ENCODE measurements around the gene IL16.

DNA sequence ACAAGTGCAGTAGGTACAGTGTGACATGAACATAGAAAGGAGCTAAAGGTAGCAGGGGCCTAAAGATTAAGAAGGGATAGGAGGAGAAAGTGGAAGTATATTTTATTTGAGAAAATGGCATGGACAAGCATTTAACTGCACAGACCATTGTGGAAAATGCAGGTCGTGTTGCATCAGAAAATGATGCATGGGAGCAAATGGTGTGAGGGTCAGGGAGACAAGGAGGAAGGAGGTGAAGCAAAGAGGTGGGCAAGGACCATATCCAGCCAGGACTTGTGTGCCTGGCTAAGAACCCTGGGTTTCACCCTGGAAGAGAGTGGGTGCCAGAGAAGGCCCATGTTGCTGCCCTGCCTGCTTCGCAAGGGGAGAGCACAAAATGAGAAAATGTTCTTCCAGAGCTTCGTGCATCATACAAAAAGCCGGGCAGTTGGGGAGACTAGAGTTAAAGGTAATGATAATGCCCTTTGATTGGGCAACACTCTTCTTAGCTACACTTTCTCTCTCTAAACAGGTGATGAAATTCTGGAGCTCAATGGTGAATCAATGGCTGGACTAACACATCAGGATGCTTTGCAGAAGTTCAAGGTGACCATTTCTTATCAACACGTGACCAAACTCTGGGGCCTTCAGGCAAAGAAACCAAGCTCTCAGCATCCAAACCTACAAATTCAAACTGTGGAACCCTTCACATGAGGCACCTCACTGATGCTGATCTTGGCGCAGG lies 81.8 kb downstream of the IL16 start:
- TF ChIP-seq, protein P1, sequence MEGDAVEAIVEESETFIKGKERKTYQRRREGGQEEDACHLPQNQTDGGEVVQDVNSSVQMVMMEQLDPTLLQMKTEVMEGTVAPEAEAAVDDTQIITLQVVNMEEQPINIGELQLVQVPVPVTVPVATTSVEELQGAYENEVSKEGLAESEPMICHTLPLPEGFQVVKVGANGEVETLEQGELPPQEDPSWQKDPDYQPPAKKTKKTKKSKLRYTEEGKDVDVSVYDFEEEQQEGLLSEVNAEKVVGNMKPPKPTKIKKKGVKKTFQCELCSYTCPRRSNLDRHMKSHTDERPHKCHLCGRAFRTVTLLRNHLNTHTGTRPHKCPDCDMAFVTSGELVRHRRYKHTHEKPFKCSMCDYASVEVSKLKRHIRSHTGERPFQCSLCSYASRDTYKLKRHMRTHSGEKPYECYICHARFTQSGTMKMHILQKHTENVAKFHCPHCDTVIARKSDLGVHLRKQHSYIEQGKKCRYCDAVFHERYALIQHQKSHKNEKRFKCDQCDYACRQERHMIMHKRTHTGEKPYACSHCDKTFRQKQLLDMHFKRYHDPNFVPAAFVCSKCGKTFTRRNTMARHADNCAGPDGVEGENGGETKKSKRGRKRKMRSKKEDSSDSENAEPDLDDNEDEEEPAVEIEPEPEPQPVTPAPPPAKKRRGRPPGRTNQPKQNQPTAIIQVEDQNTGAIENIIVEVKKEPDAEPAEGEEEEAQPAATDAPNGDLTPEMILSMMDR (conservative IDR thresholded peaks at IDR 0.05 in 1 of 2, IDR thresholded peaks at IDR 0.05 in 1 of 2; ENCODE audit: extremely low read depth in 1 of 2, insufficient read depth in 1 of 2, low read depth in 1 of 2, low read length in 2 of 2), result no peak
- TF ChIP-seq EZH2 (IDR thresholded peaks at IDR 0.05; ENCODE audit: borderline replicate concordance, low read length), result no peak

Measured in mammary epithelial cell (primary cell).